Activated CD8-positive, alpha-beta memory T cell treated with anti-CD3 and anti-CD28 coated beads, Interleukin-2, amount 50 U/mL, for 1 hour (primary cell): ENCODE data around the gene CIART.
"Not testable (repeated sequence)": the region's sequence is repeated elsewhere in the genome, so short reads cannot be mapped to it uniquely, and the experiment has no call there.

Experiments used
- DNase-seq: peaks from one replicate; pipeline ENCODE4 v3.0.0-alpha.2; 2020; ENCODE audit errors: extremely low read depth

CIART gene

DNA sequence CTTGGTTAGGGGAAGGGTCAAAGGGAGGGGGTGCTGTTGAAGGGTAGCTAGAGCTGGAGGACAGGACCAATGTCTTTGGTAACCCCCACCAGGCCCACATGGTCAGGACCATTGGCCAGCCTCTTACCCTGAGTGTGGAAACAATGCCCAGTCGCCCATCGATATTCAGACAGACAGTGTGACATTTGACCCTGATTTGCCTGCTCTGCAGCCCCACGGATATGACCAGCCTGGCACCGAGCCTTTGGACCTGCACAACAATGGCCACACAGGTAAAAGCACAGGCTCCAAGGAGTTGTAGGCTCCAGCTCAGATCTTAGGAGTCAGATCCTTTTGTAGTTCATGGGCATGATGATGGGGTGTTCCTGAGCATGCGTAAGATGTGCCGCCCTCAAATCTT, 21.0 kb upstream of the CIART start:
- DNase-seq, result no peak

- no peak for DNase-seq
Observed at GRCh38 chr1:150262388-150263320, 19.7 kb upstream of the CIART start.

DNA sequence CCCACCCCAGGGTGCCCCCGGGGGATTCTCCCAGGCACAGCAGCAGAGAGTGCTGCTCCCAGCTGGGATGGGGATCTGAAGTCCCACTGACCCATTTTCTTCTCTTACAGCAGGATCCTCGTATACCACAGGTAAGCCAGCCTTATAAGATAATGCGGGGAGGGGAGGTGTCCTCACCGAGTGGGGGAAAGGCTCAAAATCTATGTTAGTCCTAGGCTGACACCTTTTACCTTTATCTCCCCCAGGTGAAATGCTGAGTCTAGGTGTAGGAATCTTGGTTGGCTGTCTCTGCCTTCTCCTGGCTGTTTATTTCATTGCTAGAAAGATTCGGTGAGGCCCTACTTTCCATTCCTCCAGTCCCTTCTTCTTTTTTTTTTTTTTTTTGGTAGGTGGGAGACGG, 18.8 kb upstream of the CIART start:
- no peak for DNase-seq

GRCh38 chr1:150267896-150268295, 14.5 kb upstream of the CIART start:
- DNase-seq, result no peak

GRCh38 chr1:150268340-150268704, 14.0 kb upstream of the CIART start:
- no peak for DNase-seq

GRCh38 chr1:150268705-150269403, 13.5 kb upstream of the CIART start, which contains the start of gene APH1A:
Gene APH1A (minus strand): TSS chr1:150269016. CDS start chr1:150268810, 206 bp downstream.
- DNase-seq, result peak; percentile 82

- no peak for DNase-seq
Observed at GRCh38 chr1:150269451-150269850, 12.9 kb upstream of the CIART start.

DNA sequence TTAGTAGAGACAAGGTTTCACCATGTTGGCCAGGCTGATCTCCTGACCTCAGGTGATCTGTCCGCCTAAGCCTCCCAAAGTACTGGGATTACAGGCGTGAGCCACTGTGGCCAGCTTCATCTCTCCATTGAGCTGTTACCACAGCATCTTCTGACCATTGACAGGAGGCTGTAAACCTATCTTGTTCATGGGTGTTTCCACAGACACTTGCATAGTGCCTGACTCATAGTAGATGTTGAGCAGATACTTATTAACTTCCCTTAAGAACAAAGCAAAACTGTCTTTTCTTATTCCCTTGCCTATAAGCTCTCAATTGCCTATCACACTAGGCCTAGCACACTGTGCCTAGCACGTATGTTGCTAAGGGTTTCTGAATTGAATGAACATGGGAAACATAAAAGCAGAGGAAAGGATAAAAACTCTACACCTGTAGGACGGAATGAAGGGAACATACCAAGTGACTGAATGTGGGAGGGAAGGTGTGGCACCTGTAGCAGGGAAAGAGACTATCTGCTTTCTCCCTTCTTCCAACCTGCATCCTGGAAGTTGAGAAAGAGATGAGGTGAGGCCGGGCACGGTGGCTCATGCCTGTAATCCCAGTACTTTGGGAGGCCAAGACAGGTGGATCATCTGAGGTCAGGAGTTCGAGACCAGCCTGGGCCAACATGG, 10.9 kb upstream of the CIART start:
- no peak for DNase-seq

- no peak for DNase-seq
Observed at GRCh38 chr1:150273311-150273710, 9.0 kb upstream of the CIART start.

- no peak for DNase-seq
Observed at GRCh38 chr1:150280138-150280707, 2.1 kb upstream of the CIART start.

DNA sequence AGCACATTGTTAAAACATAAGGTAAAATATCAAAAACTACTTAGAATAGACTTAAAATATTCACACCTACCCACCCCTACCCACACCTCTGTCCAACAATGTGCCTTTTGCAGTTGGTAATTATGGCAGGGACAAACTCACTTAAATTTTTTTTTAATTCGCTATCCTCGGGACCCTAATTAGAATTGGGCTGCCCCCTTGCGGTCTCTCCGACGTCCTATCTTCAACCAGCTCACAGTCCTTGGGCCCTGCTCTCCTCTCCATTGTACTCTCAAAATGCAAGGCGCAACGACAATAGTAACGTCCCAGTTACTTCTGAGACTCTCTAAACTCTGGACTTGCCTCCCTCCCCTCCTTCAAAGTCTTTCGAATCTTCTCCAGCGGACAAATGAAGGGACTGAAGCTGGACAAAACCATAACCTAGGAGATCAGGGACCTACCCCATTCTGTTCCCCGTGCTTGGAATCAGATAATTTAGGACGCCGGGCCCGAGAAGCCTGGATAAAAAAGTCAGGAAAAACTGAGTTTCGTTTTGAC, 1.1 kb upstream of the CIART start:
- no peak for DNase-seq

- no peak for DNase-seq
Observed at GRCh38 chr1:150282558-150282958, 204 bp downstream of the CIART start.

DNA sequence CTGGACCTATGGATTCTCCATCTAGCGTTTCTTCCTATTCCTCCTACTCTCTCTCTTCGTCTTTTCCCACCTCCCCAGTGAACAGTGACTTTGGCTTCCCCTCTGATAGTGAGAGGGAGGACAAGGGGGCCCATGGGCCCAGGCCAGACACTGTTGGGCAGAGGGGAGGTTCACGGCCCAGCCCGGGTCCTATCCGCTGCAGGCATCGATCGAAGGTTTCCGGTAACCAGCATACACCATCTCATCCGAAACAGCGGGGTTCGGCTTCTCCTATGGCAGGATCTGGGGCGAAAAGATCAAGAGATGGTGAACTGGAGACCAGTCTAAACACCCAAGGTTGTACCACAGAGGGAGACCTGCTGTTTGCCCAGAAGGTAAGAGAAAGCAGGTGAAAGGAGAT, 906 bp downstream of the CIART start:
- no peak for DNase-seq

DNA sequence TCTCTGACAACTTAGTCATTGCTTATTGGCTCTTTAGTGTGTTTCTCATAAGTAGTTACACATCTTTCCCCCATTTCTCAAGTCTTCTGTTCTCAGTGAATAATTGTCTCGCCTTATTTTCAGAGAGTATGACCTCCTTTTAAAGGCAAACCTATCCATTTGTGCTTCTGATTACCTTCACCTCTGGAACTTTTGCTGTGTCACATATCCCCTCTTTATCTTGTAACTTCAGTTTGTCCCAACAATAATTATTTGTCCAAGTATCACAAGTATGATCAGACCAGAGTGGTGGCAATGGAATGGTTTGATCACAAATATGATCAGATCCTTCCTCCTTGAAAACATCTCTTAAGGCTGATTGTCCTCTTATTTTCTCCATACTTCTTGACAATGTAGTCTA, 6.0 kb downstream of the CIART start:
- no peak for DNase-seq

DNA sequence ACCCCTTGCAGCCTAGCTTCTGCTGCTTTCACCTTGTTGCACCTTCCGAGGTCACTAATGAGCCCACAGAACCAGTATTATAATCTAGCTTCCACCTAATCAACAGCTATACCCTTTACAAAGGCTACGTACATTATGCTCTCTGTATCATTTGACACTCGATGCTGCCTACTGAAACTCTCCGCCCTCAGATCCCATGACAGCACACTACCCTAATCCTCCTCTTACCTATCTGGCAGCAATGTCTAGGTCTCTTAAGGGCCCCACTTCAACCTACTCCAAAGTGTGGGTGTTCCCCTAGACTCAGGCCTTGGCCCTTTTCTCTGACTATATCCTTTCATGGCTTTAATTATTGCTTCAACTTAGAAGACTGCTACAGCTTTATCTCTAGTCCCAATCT, 6.5 kb downstream of the CIART start:
- DNase-seq, result no peak

DNA sequence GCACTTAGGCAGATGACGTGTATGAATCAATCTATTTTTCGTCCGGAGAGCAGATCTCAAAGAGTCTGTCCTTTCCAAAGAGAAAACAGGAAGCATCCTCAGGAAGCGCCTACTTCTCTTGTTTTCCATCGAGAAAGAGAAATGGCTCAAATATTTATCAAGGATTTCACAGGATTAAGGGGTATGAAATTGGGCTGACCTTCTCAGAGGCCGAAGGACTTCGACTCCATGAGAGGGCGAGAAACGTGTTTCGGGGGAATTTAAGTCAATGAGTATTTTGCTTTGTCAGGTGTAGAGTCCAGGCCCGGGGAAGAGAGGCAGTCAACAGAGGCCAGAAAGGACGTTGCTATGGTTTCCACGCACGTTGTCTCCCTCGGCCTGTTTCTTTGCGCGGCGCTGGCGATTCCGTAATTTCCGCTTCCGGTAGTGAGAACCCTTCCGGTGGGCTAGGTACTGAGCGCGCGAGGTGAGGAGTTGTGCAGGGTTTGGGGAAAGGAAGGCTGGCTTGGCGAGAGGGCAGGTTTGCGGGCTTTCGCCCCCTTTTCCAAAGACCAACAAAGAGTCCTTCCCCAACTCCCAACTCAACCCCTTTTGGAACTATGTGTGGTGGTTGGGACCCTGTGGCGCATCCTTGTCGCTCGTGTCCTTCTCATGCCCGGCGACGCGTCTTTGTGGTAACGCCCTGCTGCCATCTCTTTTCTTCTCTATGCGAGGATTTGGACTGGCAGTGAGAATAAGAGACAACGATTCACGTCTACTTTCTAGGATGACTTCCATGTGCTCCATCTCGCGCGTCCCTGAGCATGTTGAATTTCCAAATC, 11.3 kb downstream of the CIART start, which contains the start of gene MRPS21:
Gene MRPS21 (plus strand): TSS at position 429 of the 821 bp plus-strand sequence. CDS start 506 bp downstream, outside the sequence.
- peak; percentile 73 for DNase-seq

GRCh38 chr1:150295476-150295875, 13.1 kb downstream of the CIART start:
- no peak for DNase-seq

DNA sequence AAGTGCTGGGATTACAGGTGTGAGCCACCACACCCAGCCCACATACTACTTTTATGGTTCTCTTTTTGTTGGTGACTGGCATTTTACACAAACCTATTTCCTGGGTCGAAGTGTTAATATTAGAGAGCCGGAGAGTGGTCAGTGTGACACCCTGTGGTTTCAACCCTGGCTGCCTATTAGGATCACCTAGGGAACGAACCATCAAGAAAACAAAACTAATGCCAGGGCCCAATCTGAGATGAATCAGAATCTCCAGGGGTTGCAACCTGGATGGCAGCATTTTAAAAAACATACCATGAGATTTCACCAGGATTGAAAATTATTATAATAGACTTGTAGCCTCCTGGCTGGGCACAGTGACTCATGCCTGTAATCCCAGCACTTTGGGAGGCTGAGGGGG, 17.4 kb downstream of the CIART start:
- DNase-seq, result no peak

- no peak for DNase-seq
Observed at GRCh38 chr1:150302338-150302737, 20.0 kb downstream of the CIART start.

GRCh38 chr1:150302902-150303301, 20.5 kb downstream of the CIART start:
- DNase-seq, result no peak

DNA sequence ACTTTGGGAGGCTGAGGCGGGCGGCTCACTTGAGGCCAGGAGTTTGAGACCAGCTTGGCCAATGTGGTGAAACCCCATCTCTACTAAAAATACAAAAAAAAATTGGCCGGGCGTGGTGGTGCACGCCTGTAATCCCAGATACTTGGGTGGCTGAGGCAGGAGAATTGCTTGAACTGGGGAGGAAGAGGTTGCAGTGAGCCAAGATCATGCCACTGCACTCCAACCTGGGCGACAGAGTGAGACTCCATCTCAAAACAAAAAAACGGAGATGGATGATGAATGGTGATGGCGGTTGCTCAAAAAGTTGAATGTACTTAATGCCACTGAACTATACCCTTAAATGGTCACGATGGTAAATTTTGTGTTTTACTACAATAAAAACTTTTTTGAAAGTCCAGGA, 26.2 kb downstream of the CIART start:
- DNase-seq, result not testable (repeated sequence)
